HG02798 (cell line): ENCODE measurements around the gene GNE.

Source experiments
- ATAC-seq: cut with Tn5 transposase; IDR thresholded peaks from one replicate; pipeline ENCODE4 v1.9.1; 2021; ENCODE audit warnings: mild to moderate bottlenecking; ENCODE audit not compliant: unreplicated experiment, poor library complexity

The GNE gene

GRCh38 chr9:36174271-36174670 is 84.0 kb downstream of the GNE start:
- no peak for ATAC-seq

DNA sequence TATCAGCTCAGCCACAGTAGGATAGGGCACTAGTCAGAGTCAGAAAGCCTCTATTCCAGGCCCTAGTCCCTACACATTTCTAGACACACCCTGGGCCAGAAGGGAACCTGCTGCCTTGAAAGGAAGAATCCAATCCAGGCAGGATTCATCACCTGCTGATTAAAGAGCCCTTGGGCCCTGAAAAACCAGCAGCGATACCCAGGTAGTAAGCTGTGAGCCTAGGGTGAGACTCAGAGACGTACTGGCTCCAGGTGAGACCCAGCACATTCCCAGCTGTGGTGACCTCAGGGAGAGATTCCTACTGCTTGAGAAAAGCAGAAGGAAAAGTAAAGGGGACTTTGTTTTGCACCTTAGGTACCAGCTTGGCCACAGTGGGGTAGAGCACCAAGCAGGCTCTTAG is 84.4 kb downstream of the GNE start:
- ATAC-seq, result no peak

DNA sequence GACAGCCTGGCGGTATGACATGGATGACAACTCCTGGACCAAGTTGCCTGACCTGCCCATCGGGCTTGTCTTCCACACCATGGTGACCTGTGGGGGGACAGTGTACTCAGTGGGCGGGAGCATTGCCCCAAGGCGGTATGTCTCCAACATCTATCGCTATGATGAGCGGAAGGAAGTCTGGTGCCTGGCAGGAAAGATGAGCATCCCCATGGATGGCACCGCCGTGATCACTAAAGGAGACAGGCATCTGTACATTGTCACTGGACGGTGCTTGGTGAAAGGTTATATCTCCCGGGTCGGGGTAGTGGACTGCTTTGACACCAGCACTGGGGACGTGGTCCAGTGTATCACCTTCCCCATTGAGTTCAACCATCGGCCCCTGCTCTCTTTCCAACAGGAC is 87.7 kb downstream of the GNE start:
- ATAC-seq, result no peak

DNA sequence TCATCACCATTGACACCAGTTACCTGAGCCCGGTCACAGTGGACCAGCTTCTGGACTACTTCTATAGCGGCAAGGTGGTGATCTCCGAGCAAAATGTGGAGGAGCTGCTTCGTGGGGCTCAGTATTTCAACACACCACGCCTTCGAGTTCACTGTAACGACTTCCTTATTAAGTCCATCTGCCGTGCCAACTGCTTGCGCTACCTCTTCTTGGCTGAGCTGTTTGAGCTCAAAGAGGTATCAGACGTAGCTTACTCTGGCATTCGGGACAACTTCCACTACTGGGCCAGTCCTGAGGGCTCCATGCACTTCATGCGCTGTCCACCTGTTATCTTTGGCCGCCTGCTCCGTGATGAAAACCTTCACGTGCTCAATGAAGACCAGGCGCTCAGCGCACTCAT is 88.5 kb downstream of the GNE start:
- no peak for ATAC-seq

DNA sequence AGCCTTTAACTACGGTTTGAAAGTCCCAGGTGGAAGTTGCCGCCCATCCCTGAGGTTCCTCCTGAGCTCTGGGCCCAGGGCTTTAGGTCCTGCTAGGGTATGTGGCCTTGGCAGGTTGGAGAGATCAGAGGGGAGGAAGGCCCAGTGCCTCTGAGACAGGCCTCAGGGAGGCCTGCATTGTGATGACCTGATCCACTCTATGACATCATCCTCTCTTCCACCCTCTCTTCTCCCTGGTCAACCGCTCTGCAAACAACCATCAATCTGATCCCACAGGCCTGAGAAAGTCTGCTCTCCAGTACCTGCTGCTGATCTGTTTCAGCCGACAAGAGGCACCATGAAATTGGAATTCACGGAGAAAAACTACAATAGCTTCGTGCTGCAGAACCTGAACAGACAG is 89.1 kb downstream of the GNE start, which contains the start of gene CCIN:
TSS of gene CCIN (plus strand) at position 223 of the 400 bp plus-strand sequence. CDS start at position 338, 115 bp downstream.
- ATAC-seq, result no peak

GRCh38 chr9:36166168-36166927 is 91.9 kb downstream of the GNE start:
- peak; percentile 86 for ATAC-seq

- ATAC-seq, result no peak
Measured at GRCh38 chr9:36165826-36166167, 92.5 kb downstream of the GNE start.

DNA sequence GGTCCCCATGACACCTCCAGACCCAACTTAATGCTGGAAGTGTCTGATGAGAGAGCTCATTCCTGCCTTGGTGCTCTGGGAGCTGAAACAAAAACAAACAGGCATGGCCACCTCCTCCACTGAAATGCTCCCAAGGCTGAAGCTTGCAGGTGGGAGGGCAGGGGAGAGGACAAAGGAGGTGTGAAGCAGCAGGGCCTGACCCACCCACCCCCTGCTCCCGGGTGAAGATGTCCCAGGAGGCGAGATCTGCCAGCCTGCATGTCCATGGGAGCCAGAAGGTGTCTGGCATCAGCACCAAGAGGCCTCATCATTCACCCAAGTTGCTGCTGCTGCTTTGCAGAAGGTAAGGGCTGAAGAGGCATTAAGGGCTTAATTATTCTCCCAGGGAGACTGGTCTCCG is 93.3 kb downstream of the GNE start:
- ATAC-seq, result no peak
